Kidney (tissue), 14 donors: ENCODE measurements around the gene PARP12. TPM values are rescaled to one million over a fixed set of nuclear protein-coding genes. Genes with fewer than 3 reads are reported as not detected.

Experiments used
- DNase-seq, 5 donors: peaks; one replicate each; pipeline ENCODE4 v3.0.0-alpha.2; 2013 to 2020
- FAIRE-seq: peaks from 2 replicates; lab custom pipeline; 2012; peaks lifted over from hg19 to GRCh38; lab: Jason Lieb, UNC
- H3K27ac ChIP-seq, 2 donors: one replicate each; pipeline ENCODE4 v1.7.0; 2013; ENCODE audit warnings: low read depth in 2 of 2, low read length in 2 of 2, inconsistent platforms in 1 of 2
- H3K27me3 ChIP-seq: one replicate; pipeline ENCODE4 v1.7.1; 2013; ENCODE audit warnings: low read length, inconsistent platforms; ENCODE audit not compliant: control insufficient read depth, insufficient read depth
- H3K36me3 ChIP-seq, 3 donors: one replicate each; pipeline versions ENCODE4 v1.7.0 to v1.7.1; 2013; ENCODE audit warnings: low read length in 3 of 3, control low read depth in 1 of 3, inconsistent platforms in 1 of 3; ENCODE audit not compliant: insufficient read depth in 3 of 3, control insufficient read depth in 2 of 3
- H3K4me1 ChIP-seq, 3 donors: one replicate each; pipeline versions ENCODE4 v1.7.0 to v1.7.1; 2013; ENCODE audit warnings: low read length in 3 of 3, inconsistent platforms in 1 of 3, low read depth in 1 of 3; ENCODE audit not compliant: control insufficient read depth in 2 of 3, insufficient read depth in 2 of 3
- H3K4me3 ChIP-seq, 3 donors: one replicate each; pipeline versions ENCODE4 v1.7.0 to v1.8.1; 2013; ENCODE audit warnings: low read length in 3 of 3, control low read depth in 1 of 3, inconsistent platforms in 1 of 3
- H3K9ac ChIP-seq, 3 donors: one replicate each; pipeline versions ENCODE4 v1.7.0 to v1.7.1; 2013; ENCODE audit warnings: low read length in 3 of 3, control low read depth in 1 of 3, inconsistent platforms in 1 of 3
- H3K9me3 ChIP-seq, 3 donors: one replicate each; pipeline versions ENCODE4 v1.7.0 to v1.7.1; 2013; ENCODE audit warnings: low read length in 3 of 3, control low read depth in 1 of 3, inconsistent platforms in 1 of 3; ENCODE audit not compliant: control insufficient read depth in 2 of 3, insufficient read depth in 1 of 3
- intact Hi-C: fragments of 100-400 bp; cut with DNase I; formaldehyde crosslinking; loops from one replicate; pipeline ENCODE4 v1.11.1; 2022
- polyA plus RNA-seq: library from polyadenylated mRNA; stranded (reverse); fragments of 350-450 nt; fragmentation: Illumina TruSeq; extraction: RNeasy Lipid Tissue Mini Kit (QIAGEN cat#74804); gene quantifications from one replicate; pipeline ENCODE4 v1.2.3, GENCODE V29; 2014; ENCODE audit warnings: low read depth, low replicate concordance; ENCODE audit not compliant: insufficient read depth
- total RNA-seq: library from RNA; stranded (reverse); fragmentation: NEBNext Ultra II Directional; extraction: Animal tissue kit (Norgen Biotek cat#: 25700); gene quantifications from one replicate; pipeline ENCODE4 v1.2.1, GENCODE V29; 2021
- TF ChIP-seq, protein P1 (sequence below): IDR thresholded peaks from 3 replicates; pipeline ENCODE4 v1.5.1; 2012; ENCODE audit warnings: mild to moderate bottlenecking, moderate library complexity, borderline replicate concordance; ENCODE audit not compliant: insufficient read depth; ENCODE audit errors: extremely low read depth
- donor health status: control.
- donor health status: control.
- donor health status: control.
- donor health status: control.
- donor health status: control.
- donor health status: DM: yes; HTN: yes; CAD: no.
- donor health status: Normal renal cell carcinoma (clear cell type).

Gene PARP12
- total and polyA plus RNA-seq, 2 donors from 2014 or later: 15.2 to 40.2 TPM

DNA sequence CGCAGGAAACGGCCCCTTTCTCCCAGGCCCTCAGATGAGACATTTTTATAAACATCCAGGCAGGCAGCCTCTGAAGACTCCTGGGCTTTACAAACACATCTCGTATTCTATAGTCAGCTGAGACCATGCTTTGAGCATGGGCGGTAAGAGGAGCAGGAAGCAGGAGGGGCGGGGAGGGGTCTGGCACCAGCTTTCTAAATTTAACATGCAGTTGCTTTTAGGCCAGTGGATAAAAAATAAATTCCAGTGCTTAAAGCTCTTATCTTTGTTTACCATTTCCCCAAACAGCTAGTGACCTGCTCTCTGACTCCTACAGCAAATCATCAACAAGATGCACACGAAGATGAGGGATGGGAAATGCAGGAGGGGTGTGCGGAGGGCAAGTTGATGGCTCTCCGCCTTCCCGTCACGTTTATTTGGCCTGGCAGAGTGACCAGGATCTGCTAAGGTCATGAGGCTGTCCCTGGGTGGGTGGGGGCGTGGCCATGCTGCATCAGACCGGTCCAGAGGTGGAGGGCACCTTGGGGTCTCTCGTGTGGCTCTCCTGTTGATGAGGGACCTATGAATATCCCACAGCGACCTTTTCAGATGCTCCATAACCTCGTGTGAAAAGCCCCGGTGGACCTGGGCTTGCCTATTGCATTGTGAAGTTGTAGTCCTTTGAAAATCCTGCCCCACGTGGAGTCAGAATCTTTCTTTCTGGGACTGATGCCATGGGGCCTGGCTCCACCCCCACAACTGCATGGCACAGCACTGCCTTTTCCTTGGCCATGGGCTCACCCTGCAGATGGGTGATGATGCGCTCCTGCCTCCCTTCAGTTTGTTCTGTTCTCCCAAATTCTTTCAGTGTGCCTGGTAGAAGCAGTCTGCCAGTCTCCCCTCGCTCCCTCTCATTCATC lies 67.5 kb downstream of the PARP12 start:
- Histone ChIP-seq H3K9me3 (no peaks in the 10 kb centered on the region), H3K4me1 (peaks cover 0 to 4% (median 0%) of the 10 kb centered on the region in 3 donors), H3K27me3 (no peaks in the 10 kb centered on the region), H3K4me3 (no peak overlapping the region), H3K9ac (no peak overlapping the region), H3K36me3 (no peaks in the 10 kb centered on the region), H3K27ac (no peak overlapping the region)
- DNase-seq (peak in 2 of 5 donors; percentile 35 to 70), FAIRE-seq (no peak)
- TF ChIP-seq, protein P1, sequence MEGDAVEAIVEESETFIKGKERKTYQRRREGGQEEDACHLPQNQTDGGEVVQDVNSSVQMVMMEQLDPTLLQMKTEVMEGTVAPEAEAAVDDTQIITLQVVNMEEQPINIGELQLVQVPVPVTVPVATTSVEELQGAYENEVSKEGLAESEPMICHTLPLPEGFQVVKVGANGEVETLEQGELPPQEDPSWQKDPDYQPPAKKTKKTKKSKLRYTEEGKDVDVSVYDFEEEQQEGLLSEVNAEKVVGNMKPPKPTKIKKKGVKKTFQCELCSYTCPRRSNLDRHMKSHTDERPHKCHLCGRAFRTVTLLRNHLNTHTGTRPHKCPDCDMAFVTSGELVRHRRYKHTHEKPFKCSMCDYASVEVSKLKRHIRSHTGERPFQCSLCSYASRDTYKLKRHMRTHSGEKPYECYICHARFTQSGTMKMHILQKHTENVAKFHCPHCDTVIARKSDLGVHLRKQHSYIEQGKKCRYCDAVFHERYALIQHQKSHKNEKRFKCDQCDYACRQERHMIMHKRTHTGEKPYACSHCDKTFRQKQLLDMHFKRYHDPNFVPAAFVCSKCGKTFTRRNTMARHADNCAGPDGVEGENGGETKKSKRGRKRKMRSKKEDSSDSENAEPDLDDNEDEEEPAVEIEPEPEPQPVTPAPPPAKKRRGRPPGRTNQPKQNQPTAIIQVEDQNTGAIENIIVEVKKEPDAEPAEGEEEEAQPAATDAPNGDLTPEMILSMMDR: no peak
- intact Hi-C loops: no loop called here

DNA sequence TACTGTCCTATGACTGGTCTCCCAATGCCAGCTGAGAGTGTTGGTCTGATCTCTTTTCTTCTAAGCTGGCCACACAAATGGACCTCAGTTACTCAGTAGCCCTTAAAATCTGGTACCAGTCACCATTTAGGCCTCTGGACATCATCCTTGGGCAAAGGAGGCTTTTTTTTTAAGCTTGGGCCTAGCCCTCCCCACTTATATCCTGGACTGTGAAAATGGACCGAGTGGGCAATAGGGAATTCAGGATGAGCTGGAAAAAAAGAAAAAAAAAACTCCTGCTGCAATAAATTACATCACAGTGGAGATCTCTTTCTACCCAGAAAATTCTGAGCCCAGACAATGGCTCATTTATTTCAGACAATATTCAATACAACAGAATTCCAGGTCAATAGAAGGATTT lies 68.4 kb downstream of the PARP12 start:
- no peak overlapping the region for H3K27ac ChIP-seq
- TF ChIP-seq, protein P1: no peak
- H3K27me3 ChIP-seq: no peaks in the 10 kb centered on the region
- intact Hi-C loops: no loop called here
- H3K9me3 ChIP-seq: no peaks in the 10 kb centered on the region
- no peak overlapping the region for H3K4me3 ChIP-seq
- peaks cover 0 to 4% (median 0%) of the 10 kb centered on the region in 3 donors for H3K4me1 ChIP-seq
- no peak for FAIRE-seq
- no peak overlapping the region for H3K9ac ChIP-seq
- no peaks in the 10 kb centered on the region for H3K36me3 ChIP-seq
- DNase-seq: no peak

DNA sequence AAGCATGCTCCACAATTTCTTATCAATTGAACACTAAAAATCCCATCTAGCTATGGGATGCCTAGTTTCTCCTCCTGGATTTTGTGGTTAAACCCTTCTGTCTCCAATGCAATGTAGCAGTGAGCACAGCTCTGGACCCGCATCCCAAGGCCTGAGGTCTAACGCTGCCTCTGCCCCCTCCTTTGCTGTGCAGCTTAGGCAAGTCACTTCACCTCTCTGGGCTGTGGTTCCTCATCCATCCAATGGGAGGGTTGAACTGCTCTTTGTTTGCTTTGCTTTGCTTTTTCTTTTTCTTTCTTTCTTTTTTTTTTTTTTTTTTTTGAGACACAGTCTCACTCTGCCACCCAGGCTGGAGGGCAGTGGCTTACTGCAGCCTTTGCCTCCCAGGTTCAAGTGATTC lies 69.2 kb downstream of the PARP12 start:
- intact Hi-C loops: no loop called here
- FAIRE-seq: no peak
- H3K27me3 ChIP-seq: no peaks in the 10 kb centered on the region

More for the DNA sequence above, 69.2 kb downstream of the PARP12 start:
- H3K36me3 ChIP-seq: no peaks in the 10 kb centered on the region
- TF ChIP-seq, protein P1: no peak
- H3K27ac ChIP-seq: no peak overlapping the region
- H3K9ac ChIP-seq: no peak overlapping the region
- no peak overlapping the region for H3K4me3 ChIP-seq
- no peak for DNase-seq
- peaks cover 0 to 4% (median 0%) of the 10 kb centered on the region in 3 donors for H3K4me1 ChIP-seq
- H3K9me3 ChIP-seq: no peaks in the 10 kb centered on the region
